H1 (cell line): Measurements from ENCODE around the gene FAM76B. TPM values are rescaled to one million over a fixed set of nuclear protein-coding genes. Genes with fewer than 3 reads are reported as not detected.

Experiments
- CTCF ChIA-PET: fragments of 300-600 bp; sonication (Branson Sonifier 250); formaldehyde crosslinking; loops from one replicate; lab custom pipeline; 2021; ENCODE audit not compliant: partially characterized antibody; lab: Charles Lee
- POLR2A ChIA-PET: fragments of 300-600 bp; sonication (Branson Sonifier 250); formaldehyde crosslinking; loops from one replicate; lab custom pipeline; 2021; ENCODE audit warnings: inconsistent platforms; ENCODE audit not compliant: partially characterized antibody; lab: Charles Lee
- DNase-seq, 2 experiments: peaks; one replicate each; pipeline versions ENCODE4 v3.0.0 to v3.0.0-alpha.2; 2010 to 2022; ENCODE audit warnings: low spot score in 2 of 2, low read depth in 1 of 2, mixed read lengths in 1 of 2
- FAIRE-seq: peaks from 2 replicates; lab custom pipeline; 2011; peaks lifted over from hg19 to GRCh38; lab: Jason Lieb, UNC
- H2AFZ ChIP-seq: 2 replicates; pipeline ENCODE4 v1.8.1; 2012; ENCODE audit warnings: low read length, inconsistent platforms
- H2AK5ac ChIP-seq: 2 replicates; pipeline ENCODE4 v1.6.1; 2013; ENCODE audit warnings: low read depth, low read length
- H2BK120ac ChIP-seq: replicated peaks from 2 replicates; pipeline ENCODE3; 2013; ENCODE audit warnings: low read depth, low read length, inconsistent platforms
- H2BK12ac ChIP-seq: 2 replicates; pipeline ENCODE4 v1.6.1; 2013; ENCODE audit warnings: low read depth, low read length
- H2BK15ac ChIP-seq: 2 replicates; pipeline ENCODE4 v1.6.1; 2013; ENCODE audit warnings: low read length
- H2BK20ac ChIP-seq: 2 replicates; pipeline ENCODE4 v1.6.1; 2013; ENCODE audit warnings: low read length
- H2BK5ac ChIP-seq: 2 replicates; pipeline ENCODE4 v1.6.1; 2013; ENCODE audit warnings: low read depth, low read length
- H3K14ac ChIP-seq: 2 replicates; pipeline ENCODE4 v1.6.1; 2013; ENCODE audit warnings: inconsistent platforms; ENCODE audit not compliant: insufficient read length
- H3K18ac ChIP-seq: 2 replicates; pipeline ENCODE4 v1.6.1; 2013; ENCODE audit warnings: low read length; ENCODE audit errors: extremely low read depth
- H3K23ac ChIP-seq: 2 replicates; pipeline ENCODE4 v1.6.1; 2013; ENCODE audit warnings: inconsistent platforms; ENCODE audit not compliant: insufficient read length
- H3K23me2 ChIP-seq: 2 replicates; pipeline ENCODE4 v1.6.1; 2013; ENCODE audit warnings: low read depth, low read length
- H3K27ac ChIP-seq: 2 replicates; pipeline ENCODE4 v1.6.1; 2011; ENCODE audit warnings: low read depth, low read length, inconsistent platforms
- H3K27me3 ChIP-seq, 4 experiments: replicated peaks in 1 of 4; 1 replicate in 1 of 4; 2 replicates in 3 of 4; pipeline versions ENCODE4 v1.6.1 to v1.8.1; 2011 to 2013; ENCODE audit warnings: low read length in 3 of 4, mild to moderate bottlenecking in 3 of 4, inconsistent platforms in 2 of 4, mixed read lengths in 2 of 4, moderate library complexity in 1 of 4; ENCODE audit not compliant: control insufficient read depth in 3 of 4, insufficient read depth in 3 of 4; ENCODE audit errors: extremely low read depth in 1 of 4
- H3K36me3 ChIP-seq, 4 experiments: 2 replicates each; pipeline versions ENCODE4 v1.6.1 to v1.8.1; 2011 to 2013; ENCODE audit warnings: mild to moderate bottlenecking in 4 of 4, low read length in 3 of 4, moderate library complexity in 2 of 4, control low read depth in 1 of 4, inconsistent platforms in 1 of 4; ENCODE audit not compliant: insufficient read depth in 4 of 4, control insufficient read depth in 2 of 4
- H3K4ac ChIP-seq: replicated peaks from 2 replicates; pipeline ENCODE3; 2013; ENCODE audit warnings: low read length, low read depth, mixed read lengths, inconsistent platforms; ENCODE audit not compliant: insufficient read length
- H3K4me1 ChIP-seq, 4 experiments: replicated peaks in 1 of 4; 1 replicate in 1 of 4; 2 replicates in 3 of 4; pipeline versions ENCODE4 v1.6.1 to v1.8.1; 2011 to 2013; ENCODE audit warnings: low read length in 3 of 4, inconsistent platforms in 2 of 4, mixed read lengths in 1 of 4; ENCODE audit not compliant: insufficient read depth in 4 of 4, control insufficient read depth in 3 of 4
- H3K4me2 ChIP-seq, 2 experiments: 2 replicates each; pipeline versions ENCODE4 v1.6.1 to v1.8.1; 2011 to 2013; ENCODE audit warnings: low read depth in 2 of 2, low read length in 2 of 2, control low read depth in 1 of 2, inconsistent platforms in 1 of 2, mild to moderate bottlenecking in 1 of 2; ENCODE audit not compliant: insufficient read depth in 1 of 2
- H3K4me3 ChIP-seq, 4 experiments: fragments of 200-600, 300-600 bp in 1 of 4; sonication (generic), shearing (Covaris generic), sonication (Bioruptor Twin) in 1 of 4; 2 replicates each; pipeline versions ENCODE4 v1.5.1 to v1.8.1; 2011 to 2016; ENCODE audit warnings: low read length in 4 of 4, low read depth in 3 of 4, control low read depth in 2 of 4, inconsistent platforms in 2 of 4, mild to moderate bottlenecking in 2 of 4, mixed read lengths in 1 of 4, moderate library complexity in 1 of 4; ENCODE audit not compliant: insufficient read depth in 2 of 4; ENCODE audit errors: extremely low read depth in 1 of 4
- H3K56ac ChIP-seq: replicated peaks from 2 replicates; pipeline ENCODE3; 2013; ENCODE audit warnings: low read depth, mild to moderate bottlenecking, mixed read lengths, low read length, inconsistent platforms; ENCODE audit not compliant: insufficient read length
- H3K79me1 ChIP-seq: 2 replicates; pipeline ENCODE4 v1.6.1; 2013; ENCODE audit warnings: low read depth, low read length, control low read depth
- H3K79me2 ChIP-seq, 2 experiments: 2 replicates each; pipeline versions ENCODE4 v1.6.1 to v1.8.1; 2012 to 2013; ENCODE audit warnings: low read length in 2 of 2, mild to moderate bottlenecking in 2 of 2, inconsistent platforms in 1 of 2; ENCODE audit not compliant: insufficient read depth in 2 of 2, control insufficient read depth in 1 of 2
- H3K9ac ChIP-seq, 4 experiments: replicated peaks in 1 of 4; 1 replicate in 1 of 4; 2 replicates in 3 of 4; pipeline versions ENCODE4 v1.6.1 to v1.8.1; 2011 to 2013; ENCODE audit warnings: low read depth in 3 of 4, low read length in 3 of 4, control low read depth in 2 of 4, mild to moderate bottlenecking in 2 of 4, moderate library complexity in 2 of 4, inconsistent platforms in 1 of 4; ENCODE audit errors: extremely low read depth in 1 of 4
- H3K9me3 ChIP-seq, 2 experiments: 2 replicates each; pipeline versions ENCODE4 v1.6.1 to v1.8.1; 2012 to 2013; ENCODE audit warnings: mild to moderate bottlenecking in 2 of 2, moderate library complexity in 2 of 2, control low read depth in 1 of 2, inconsistent platforms in 1 of 2, low read depth in 1 of 2, low read length in 1 of 2, mixed read lengths in 1 of 2; ENCODE audit not compliant: insufficient read depth in 2 of 2
- H4K20me1 ChIP-seq, 2 experiments: replicated peaks in 1 of 2; 2 replicates each; pipeline versions ENCODE3 to v1.8.1; 2011 to 2013; ENCODE audit warnings: inconsistent platforms in 2 of 2, low read length in 2 of 2, mild to moderate bottlenecking in 1 of 2; ENCODE audit not compliant: insufficient read depth in 2 of 2, control insufficient read depth in 1 of 2
- H4K5ac ChIP-seq: 2 replicates; pipeline ENCODE4 v1.6.1; 2013; ENCODE audit warnings: low read length, low read depth, mixed read lengths, inconsistent platforms; ENCODE audit not compliant: insufficient read length
- H4K8ac ChIP-seq: 2 replicates; pipeline ENCODE4 v1.8.0; 2013; ENCODE audit warnings: mild to moderate bottlenecking, moderate library complexity, low read length, inconsistent platforms; ENCODE audit not compliant: insufficient read depth; ENCODE audit errors: extremely low read depth
- H4K91ac ChIP-seq: replicated peaks from 2 replicates; pipeline ENCODE3; 2013; ENCODE audit warnings: low read length, mixed read lengths, inconsistent platforms; ENCODE audit not compliant: insufficient read length
- BCL11A ChIP-seq, 2 experiments: IDR thresholded peaks; one replicate each; pipeline ENCODE4 v1.6.1; 2011; ENCODE audit warnings: low read depth in 2 of 2, low read length in 2 of 2, mild to moderate bottlenecking in 2 of 2
- CEBPB ChIP-seq: IDR thresholded peaks from 2 replicates; pipeline ENCODE4 v1.6.1; 2012; ENCODE audit warnings: low read depth, low read length
- EGR1 ChIP-seq: IDR thresholded peaks from 2 replicates; pipeline ENCODE4 v1.6.1; 2011; ENCODE audit warnings: low read depth, low read length, borderline replicate concordance
- EP300 ChIP-seq, 2 experiments: IDR thresholded peaks; 1 replicate in 1 of 2; 2 replicates in 1 of 2; pipeline ENCODE4 v1.6.1; 2011 to 2012; ENCODE audit warnings: low read depth in 2 of 2, low read length in 2 of 2, mild to moderate bottlenecking in 2 of 2, borderline replicate concordance in 1 of 2, inconsistent platforms in 1 of 2, moderate library complexity in 1 of 2
- HDAC6 ChIP-seq: IDR thresholded peaks from one replicate; pipeline ENCODE4 v1.7.1; 2012; ENCODE audit warnings: low read depth, mild to moderate bottlenecking, inconsistent platforms, low read length, moderate library complexity
- JUND ChIP-seq: IDR thresholded peaks from 2 replicates; pipeline ENCODE4 v1.6.1; 2011; ENCODE audit warnings: mild to moderate bottlenecking, improper control_type of control experiment, low read length
- POLR2A ChIP-seq, 2 experiments: IDR thresholded peaks; 1 replicate in 1 of 2; 2 replicates in 1 of 2; pipeline ENCODE4 v1.6.1; 2011; ENCODE audit warnings: low read depth in 2 of 2, low read length in 2 of 2, mild to moderate bottlenecking in 2 of 2; ENCODE audit errors: control extremely low read depth in 1 of 2
- RBBP5 ChIP-seq: IDR thresholded peaks from 2 replicates; pipeline ENCODE4 v1.7.1; 2012; ENCODE audit warnings: low read depth, mild to moderate bottlenecking, inconsistent platforms, low read length, moderate library complexity, borderline replicate concordance
- RXRA ChIP-seq: IDR thresholded peaks from 2 replicates; pipeline ENCODE4 v1.6.1; 2011; ENCODE audit warnings: low read depth, mild to moderate bottlenecking, low read length, moderate library complexity; ENCODE audit not compliant: insufficient read depth
- TBP ChIP-seq: IDR thresholded peaks from 2 replicates; pipeline ENCODE4 v1.6.1; 2011; ENCODE audit warnings: low read depth, low read length, improper control_type of control experiment
- TCF12 ChIP-seq: IDR thresholded peaks from 2 replicates; pipeline ENCODE4 v1.6.1; 2011; ENCODE audit warnings: low read depth, mild to moderate bottlenecking, low read length
- WGBS, 2 experiments: shearing (Covaris generic) in 1 of 2; methylation state at CpG; one replicate each; pipeline versions ENCODE4 v1.1.6 to v1.1.7; 2013 to 2015; ENCODE audit warnings: low lambda C conversion rate in 2 of 2, mixed read lengths in 2 of 2, inconsistent platforms in 1 of 2, low coverage in 1 of 2, missing lambda C conversion rate in 1 of 2; ENCODE audit not compliant: insufficient replicate concordance in 2 of 2, insufficient coverage in 1 of 2, insufficient read length in 1 of 2; ENCODE audit errors: extremely low coverage in 1 of 2, missing lambda C conversion rate in 1 of 2; 5-methylcytosine and 5-hydroxymethylcytosine counted together
- polyA plus RNA-seq, 7 experiments: library from polyadenylated mRNA; depleted of rRNA in 3 of 7; stranded (reverse) in 5 of 7; unstranded in 2 of 7; fragments of >200 nt in 5 of 7; fragments of 200-250 nt in 2 of 7; gene quantifications; 1 replicate in 5 of 7; 2 replicates in 1 of 7; 4 replicates in 1 of 7; pipeline versions ENCODE4 v1.2.1 to v1.2.3, GENCODE V29; 2011 to 2013; ENCODE audit warnings: missing spikeins in 2 of 7, mixed read lengths in 2 of 7
- total RNA-seq: library from RNA; stranded (reverse); fragmentation: NEBNext Ultra II Directional; extraction: Animal tissue kit (Norgen Biotek cat#: 25700); gene quantifications from 2 replicates; pipeline ENCODE4 v1.2.1, GENCODE V29; 2021
- TF ChIP-seq, protein P1 (sequence below), 3 experiments: IDR thresholded peaks; 1 replicate in 2 of 3; 2 replicates in 1 of 3; pipeline versions ENCODE4 v1.5.1 to v1.6.1; 2011; ENCODE audit warnings: low read length in 3 of 3, mild to moderate bottlenecking in 3 of 3, inconsistent platforms in 2 of 3, low read depth in 1 of 3, moderate library complexity in 1 of 3; ENCODE audit not compliant: insufficient read depth in 1 of 3; ENCODE audit errors: control extremely low read depth in 1 of 3

Gene FAM76B
- total and polyA plus RNA-seq, 2 of the 8 experiments (the other 6 are each of a cell fraction or from before 2014, with no cell fraction given): 11.0 to 22.3 TPM

DNA sequence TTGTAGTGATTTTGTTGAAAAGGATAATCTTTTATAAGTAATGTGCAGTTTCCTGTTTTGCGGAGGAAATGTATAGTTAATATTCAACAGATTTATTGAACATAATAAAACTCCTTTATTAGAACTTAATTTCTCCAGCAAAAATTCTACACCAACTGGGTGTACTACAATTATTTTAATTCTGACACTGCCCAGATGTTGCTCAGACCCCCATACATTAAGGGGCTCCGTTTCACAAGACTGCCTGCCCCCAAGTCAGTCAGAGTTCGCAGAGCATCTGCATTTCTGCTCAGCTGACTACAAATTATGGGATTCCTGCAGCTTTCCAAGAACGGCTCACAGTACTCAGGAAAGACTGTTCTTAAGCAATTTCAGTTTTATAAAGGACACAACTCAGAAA, 6.9 kb upstream of the FAM76B start:
- no peak for DNase-seq
- FAIRE-seq: no peak
- Histone ChIP-seq H4K5ac (no peak overlapping the region), H2BK15ac (no peak overlapping the region), H3K9me3 (no peaks in the 10 kb centered on the region), H3K9ac (no peak overlapping the region), H3K56ac (no peak overlapping the region), H3K27me3 (no peaks in the 10 kb centered on the region), H2AFZ (no peak overlapping the region), H4K91ac (no peak overlapping the region), H4K20me1 (peaks cover 2 to 8% of the 10 kb centered on the region in 2 experiments), H4K8ac (no peak overlapping the region), H2BK20ac (no peak overlapping the region), H3K23me2 (peaks cover 3% of the 10 kb centered on the region), H3K4me1 (peaks cover 0 to 5% (median 0%) of the 10 kb centered on the region in 4 experiments; a peak in 1 of 7 replicates), H3K23ac (no peak overlapping the region), H2AK5ac (no peak overlapping the region), H3K4me2 (no peak overlapping the region), H3K4me3 (no peak overlapping the region), H3K4ac (no peak overlapping the region), H3K36me3 (peaks cover 0 to 21% (median 12%) of the 10 kb centered on the region in 4 experiments; a peak in 5 of 8 replicates), H3K79me1 (peaks cover 6% of the 10 kb centered on the region; the same call in 1 of the 2 replicates), H2BK120ac (no peak overlapping the region), H3K27ac (no peak overlapping the region), H3K79me2 (peaks cover 18 to 79% of the 10 kb centered on the region in 2 experiments), H2BK5ac (no peak overlapping the region), H3K14ac (no peak overlapping the region), H2BK12ac (no peak overlapping the region)
- ChIA-PET POLR2A (interaction anchor here (2.1 kb wide), 1 partner anchor 10 kb away, joined by 6 read pairs; no protein-coding TSS in a partner anchor), CTCF (interaction anchor here (1.2 to 1.6 kb wide), 2 partner anchors 598 to 727 kb away, joined by 3 read pairs; no protein-coding TSS in a partner anchor)
- WGBS, 2 experiments: 91% methylated on average over 4 of the region's 4 CpGs; no CpG with 5 or more reads in 1 of the 2 experiments
- TF ChIP-seq EP300 (IDR thresholded peaks at IDR 0.05; ENCODE audit: borderline replicate concordance in 1 of 2, low read depth in 2 of 2, low read length in 2 of 2) (no peak), TBP (no peak), TCF12 (no peak), JUND (no peak), CEBPB (no peak), POLR2A (IDR thresholded peaks at IDR 0.05; ENCODE audit: control extremely low read depth in 1 of 2, low read depth in 2 of 2, low read length in 2 of 2) (no peak), HDAC6 (no peak), BCL11A (IDR thresholded peaks at IDR 0.05; ENCODE audit: low read depth in 2 of 2, low read length in 2 of 2) (no peak), RXRA (no peak), RBBP5 (no peak), EGR1 (no peak)
- TF ChIP-seq, protein P1, sequence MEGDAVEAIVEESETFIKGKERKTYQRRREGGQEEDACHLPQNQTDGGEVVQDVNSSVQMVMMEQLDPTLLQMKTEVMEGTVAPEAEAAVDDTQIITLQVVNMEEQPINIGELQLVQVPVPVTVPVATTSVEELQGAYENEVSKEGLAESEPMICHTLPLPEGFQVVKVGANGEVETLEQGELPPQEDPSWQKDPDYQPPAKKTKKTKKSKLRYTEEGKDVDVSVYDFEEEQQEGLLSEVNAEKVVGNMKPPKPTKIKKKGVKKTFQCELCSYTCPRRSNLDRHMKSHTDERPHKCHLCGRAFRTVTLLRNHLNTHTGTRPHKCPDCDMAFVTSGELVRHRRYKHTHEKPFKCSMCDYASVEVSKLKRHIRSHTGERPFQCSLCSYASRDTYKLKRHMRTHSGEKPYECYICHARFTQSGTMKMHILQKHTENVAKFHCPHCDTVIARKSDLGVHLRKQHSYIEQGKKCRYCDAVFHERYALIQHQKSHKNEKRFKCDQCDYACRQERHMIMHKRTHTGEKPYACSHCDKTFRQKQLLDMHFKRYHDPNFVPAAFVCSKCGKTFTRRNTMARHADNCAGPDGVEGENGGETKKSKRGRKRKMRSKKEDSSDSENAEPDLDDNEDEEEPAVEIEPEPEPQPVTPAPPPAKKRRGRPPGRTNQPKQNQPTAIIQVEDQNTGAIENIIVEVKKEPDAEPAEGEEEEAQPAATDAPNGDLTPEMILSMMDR (IDR thresholded peaks at IDR 0.05; ENCODE audit: control extremely low read depth in 1 of 3, insufficient read depth in 1 of 3, low read depth in 1 of 3, low read length in 3 of 3): no peak
- TF ChIP-seq, all 59 proteins: peak for 0
- H3K18ac ChIP-seq: no peak overlapping the region
